Colon (tissue), 2 donors: ENCODE measurements around the gene IRF5.
"Not testable (repeated sequence)": the region's sequence is repeated elsewhere in the genome, so short reads cannot be mapped to it uniquely, and the experiment has no call there.

ENCODE experiments used
- FAIRE-seq: peaks from 2 replicates; lab custom pipeline; 2012; peaks lifted over from hg19 to GRCh38; lab: Jason Lieb, UNC
- donor health status: control.
- donor health status: control.

IRF5 gene

GRCh38 chr7:128963327-128963757, 25.6 kb downstream of the IRF5 start:
- FAIRE-seq = no peak

- FAIRE-seq = no peak
Observed at GRCh38 chr7:128968624-128969023, 30.9 kb downstream of the IRF5 start.

GRCh38 chr7:128974241-128974934, 36.7 kb downstream of the IRF5 start:
- FAIRE-seq = no peak

- FAIRE-seq = no peak
Observed at GRCh38 chr7:128982105-128982504, 44.4 kb downstream of the IRF5 start.

GRCh38 chr7:128985660-128986059, 47.9 kb downstream of the IRF5 start:
- FAIRE-seq = no peak

- no peak for FAIRE-seq
Observed at GRCh38 chr7:128986609-128987008, 48.9 kb downstream of the IRF5 start.

GRCh38 chr7:128988372-128988771, 50.6 kb downstream of the IRF5 start:
- no peak for FAIRE-seq

- FAIRE-seq = no peak
Observed at GRCh38 chr7:128989961-128990360, 52.2 kb downstream of the IRF5 start.

- FAIRE-seq = no peak
Observed at GRCh38 chr7:128993419-128993818, 55.7 kb downstream of the IRF5 start.

- FAIRE-seq = not testable (repeated sequence)
Observed at GRCh38 chr7:128994560-128994959, 56.8 kb downstream of the IRF5 start.

- FAIRE-seq = no peak
Observed at GRCh38 chr7:128997181-128997580, 59.5 kb downstream of the IRF5 start.
